Upper lobe of left lung (tissue), 4 donors: ENCODE data around the gene GALNS.

Experiments used
- EP300 ChIP-seq, 4 donors: sonication (generic); formaldehyde crosslinking; IDR thresholded peaks; one replicate each; pipeline ENCODE4 v1.5.1; 2017; ENCODE audit warnings: antibody characterized with exemption in 4 of 4, control low read depth in 2 of 4
- POLR2A ChIP-seq, 4 donors: fragments of 450-650 bp; IDR thresholded peaks; one replicate each; pipeline ENCODE4 v1.5.1; 2016 to 2017; ENCODE audit warnings: antibody characterized with exemption in 4 of 4, mild to moderate bottlenecking in 2 of 4
- POLR2AphosphoS5 ChIP-seq, 2 donors: sonication (generic); formaldehyde crosslinking; IDR thresholded peaks; one replicate each; pipeline ENCODE4 v1.5.1; 2017; ENCODE audit warnings: antibody characterized with exemption in 2 of 2
- TF ChIP-seq, protein P1 (sequence below), 6 experiments: fragments of 450-650 bp in 4 of 6; fragments of 200-600 bp in 2 of 6; sonication (generic) in 2 of 6; IDR thresholded peaks; one replicate each; pipeline ENCODE4 v1.5.1; 2016 to 2019; ENCODE audit warnings: antibody characterized with exemption in 6 of 6

DNA sequence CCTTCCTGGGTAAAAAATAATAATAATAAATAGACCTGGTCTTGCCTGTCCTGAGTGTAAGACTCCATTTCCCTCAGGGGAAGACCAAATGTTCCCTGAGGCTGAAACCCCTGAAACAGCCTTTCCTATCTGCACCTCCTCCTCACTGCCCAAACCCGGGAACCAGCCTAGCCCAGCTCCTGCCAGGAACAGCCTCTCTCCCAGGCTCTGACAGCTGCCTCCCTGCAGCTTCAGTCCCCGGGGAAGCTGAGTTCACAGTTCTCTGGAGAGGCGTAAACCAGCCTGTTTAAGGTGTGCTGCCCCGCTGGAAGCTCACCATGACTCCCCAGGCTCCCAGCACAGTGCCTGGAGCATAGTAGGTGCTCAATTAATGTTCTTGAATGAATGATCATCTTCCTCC lies 60.5 kb downstream of the GALNS start:
- TF ChIP-seq POLR2AphosphoS5 (IDR thresholded peaks at IDR 0.05), result no peak
- TF ChIP-seq, protein P1, sequence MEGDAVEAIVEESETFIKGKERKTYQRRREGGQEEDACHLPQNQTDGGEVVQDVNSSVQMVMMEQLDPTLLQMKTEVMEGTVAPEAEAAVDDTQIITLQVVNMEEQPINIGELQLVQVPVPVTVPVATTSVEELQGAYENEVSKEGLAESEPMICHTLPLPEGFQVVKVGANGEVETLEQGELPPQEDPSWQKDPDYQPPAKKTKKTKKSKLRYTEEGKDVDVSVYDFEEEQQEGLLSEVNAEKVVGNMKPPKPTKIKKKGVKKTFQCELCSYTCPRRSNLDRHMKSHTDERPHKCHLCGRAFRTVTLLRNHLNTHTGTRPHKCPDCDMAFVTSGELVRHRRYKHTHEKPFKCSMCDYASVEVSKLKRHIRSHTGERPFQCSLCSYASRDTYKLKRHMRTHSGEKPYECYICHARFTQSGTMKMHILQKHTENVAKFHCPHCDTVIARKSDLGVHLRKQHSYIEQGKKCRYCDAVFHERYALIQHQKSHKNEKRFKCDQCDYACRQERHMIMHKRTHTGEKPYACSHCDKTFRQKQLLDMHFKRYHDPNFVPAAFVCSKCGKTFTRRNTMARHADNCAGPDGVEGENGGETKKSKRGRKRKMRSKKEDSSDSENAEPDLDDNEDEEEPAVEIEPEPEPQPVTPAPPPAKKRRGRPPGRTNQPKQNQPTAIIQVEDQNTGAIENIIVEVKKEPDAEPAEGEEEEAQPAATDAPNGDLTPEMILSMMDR (IDR thresholded peaks at IDR 0.05), result no peak
- TF ChIP-seq POLR2A (IDR thresholded peaks at IDR 0.05), result no peak
- no peak for TF ChIP-seq EP300 (IDR thresholded peaks at IDR 0.05)
